ENCODE results near the gene FAM168B.
"Not testable (repeated sequence)": the region's sequence is repeated elsewhere in the genome, so short reads cannot be mapped to it uniquely, and the experiment has no call there.

Gene FAM168B

GRCh38 chr2:131093006-131093695 is at the start of gene FAM168B:
Gene FAM168B, minus strand, starts transcription at chr2:131093460. Its CDS starts 10,814 bp downstream, at chr2:131082646.
- peak; percentile 93 for DNase-seq (ENCODE audit: low spot score)

- no peak for DNase-seq (ENCODE audit: low spot score)
Measured at GRCh38 chr2:131142849-131143248, 49.6 kb upstream of the FAM168B start.

GRCh38 chr2:131140581-131140980 is 47.3 kb upstream of the FAM168B start:
- DNase-seq (ENCODE audit: low spot score): no peak

- no peak for DNase-seq (ENCODE audit: low spot score)
Measured at GRCh38 chr2:131132729-131133128, 39.5 kb upstream of the FAM168B start.

GRCh38 chr2:131130298-131130596 is 37.0 kb upstream of the FAM168B start:
- no peak for DNase-seq (ENCODE audit: low spot score)

- DNase-seq (ENCODE audit: low spot score): no peak
Measured at GRCh38 chr2:131127981-131128380, 34.7 kb upstream of the FAM168B start.

- DNase-seq (ENCODE audit: low spot score): no peak
Measured at GRCh38 chr2:131127076-131127475, 33.8 kb upstream of the FAM168B start.

- DNase-seq (ENCODE audit: low spot score): no peak
Measured at GRCh38 chr2:131126436-131126835, 33.2 kb upstream of the FAM168B start.

GRCh38 chr2:131125195-131125757 is 32.0 kb upstream of the FAM168B start:
- no peak for DNase-seq (ENCODE audit: low spot score)

GRCh38 chr2:131123192-131123591 is 29.9 kb upstream of the FAM168B start:
- no peak for DNase-seq (ENCODE audit: low spot score)

- DNase-seq (ENCODE audit: low spot score): no peak
Measured at GRCh38 chr2:131122496-131122895, 29.2 kb upstream of the FAM168B start.

- no peak for DNase-seq (ENCODE audit: low spot score)
Measured at GRCh38 chr2:131121464-131121863, 28.2 kb upstream of the FAM168B start.

GRCh38 chr2:131120815-131121317 is 27.6 kb upstream of the FAM168B start:
- no peak for DNase-seq (ENCODE audit: low spot score)

GRCh38 chr2:131115752-131116151 is 22.5 kb upstream of the FAM168B start:
- DNase-seq (ENCODE audit: low spot score): no peak

GRCh38 chr2:131114950-131115349 is 21.7 kb upstream of the FAM168B start:
- DNase-seq (ENCODE audit: low spot score): not testable (repeated sequence)

- no peak for DNase-seq (ENCODE audit: low spot score)
Measured at GRCh38 chr2:131113566-131114227, 20.4 kb upstream of the FAM168B start.

- DNase-seq (ENCODE audit: low spot score): no peak
Measured at GRCh38 chr2:131112529-131112928, 19.3 kb upstream of the FAM168B start.

GRCh38 chr2:131105950-131106801 is 12.9 kb upstream of the FAM168B start:
- DNase-seq (ENCODE audit: low spot score): no peak

GRCh38 chr2:131105156-131105949 is 12.1 kb upstream of the FAM168B start, which contains the start of gene PLEKHB2:
Gene PLEKHB2, plus strand, starts transcription at chr2:131105336. Its CDS starts 15,606 bp downstream, at chr2:131120942.
- peak; percentile 98 for DNase-seq (ENCODE audit: low spot score)

GRCh38 chr2:131104487-131105155 is 11.4 kb upstream of the FAM168B start:
- no peak for DNase-seq (ENCODE audit: low spot score)

- DNase-seq (ENCODE audit: low spot score): no peak
Measured at GRCh38 chr2:131103165-131103564, 9.9 kb upstream of the FAM168B start.
